Common myeloid progenitor, CD34-positive (primary cell): ENCODE data around the gene RGPD8.

Source experiments
- CTCF ChIA-PET: fragments of 350-600 bp; sonication (Branson Sonifier 250); formaldehyde crosslinking; loops from one replicate; lab custom pipeline; 2021; ENCODE audit warnings: antibody characterized with exemption; lab: Charles Lee
- POLR2A ChIA-PET: fragments of 350-600 bp; sonication (Branson Sonifier 250); formaldehyde crosslinking; loops from one replicate; lab custom pipeline; 2021; ENCODE audit warnings: antibody characterized with exemption; lab: Charles Lee
- DNase-seq, 3 donors: peaks; one replicate each; pipeline versions ENCODE4 v3.0.0 to v3.0.0-alpha.2; 2013
- H3K27ac ChIP-seq, 2 experiments: 1 replicate in 1 of 2; 2 replicates in 1 of 2; pipeline ENCODE4 v1.7.0; 2013; ENCODE audit warnings: inconsistent platforms in 2 of 2, low read length in 2 of 2, mild to moderate bottlenecking in 2 of 2, low read depth in 1 of 2, moderate library complexity in 1 of 2; ENCODE audit not compliant: severe bottlenecking in 2 of 2, insufficient read depth in 1 of 2, poor library complexity in 1 of 2
- H3K27me3 ChIP-seq, 5 experiments: replicated peaks in 2 of 5; 1 replicate in 3 of 5; 2 replicates in 2 of 5; pipeline versions ENCODE4 v1.6.1 to v1.7.0; 2013; ENCODE audit warnings: low read length in 4 of 5, mild to moderate bottlenecking in 2 of 5, moderate library complexity in 2 of 5, inconsistent platforms in 1 of 5; ENCODE audit not compliant: insufficient read depth in 5 of 5, control insufficient read depth in 4 of 5
- H3K36me3 ChIP-seq, 4 experiments: 1 replicate in 2 of 4; 2 replicates in 2 of 4; pipeline versions ENCODE4 v1.6.1 to v1.7.0; 2013; ENCODE audit warnings: low read length in 3 of 4, control low read depth in 1 of 4, mild to moderate bottlenecking in 1 of 4; ENCODE audit not compliant: control insufficient read depth in 4 of 4, insufficient read depth in 4 of 4
- H3K4me1 ChIP-seq, 4 experiments: 1 replicate in 3 of 4; 2 replicates in 1 of 4; pipeline versions ENCODE4 v1.6.1 to v1.7.1; 2013; ENCODE audit warnings: low read length in 3 of 4, mild to moderate bottlenecking in 3 of 4, control low read depth in 1 of 4, inconsistent platforms in 1 of 4, moderate library complexity in 1 of 4; ENCODE audit not compliant: control insufficient read depth in 4 of 4, insufficient read depth in 4 of 4; ENCODE audit errors: control extremely low read depth in 1 of 4
- H3K4me3 ChIP-seq, 7 experiments: 1 replicate in 4 of 7; 2 replicates in 3 of 7; pipeline versions ENCODE4 v1.5.1 to v1.7.0; 2013; ENCODE audit warnings: mild to moderate bottlenecking in 7 of 7, low read length in 6 of 7, moderate library complexity in 6 of 7, inconsistent platforms in 2 of 7, low read depth in 2 of 7, control low read depth in 1 of 7; ENCODE audit not compliant: insufficient read depth in 4 of 7, control insufficient read depth in 1 of 7; ENCODE audit errors: extremely low read depth in 1 of 7
- H3K9me3 ChIP-seq, 5 experiments: 1 replicate in 4 of 5; 2 replicates in 1 of 5; pipeline versions ENCODE4 v1.6.1 to v1.7.1; 2013; ENCODE audit warnings: low read length in 4 of 5, mild to moderate bottlenecking in 2 of 5, inconsistent platforms in 1 of 5, low read depth in 1 of 5, moderate library complexity in 1 of 5; ENCODE audit not compliant: control insufficient read depth in 4 of 5, insufficient read depth in 2 of 5; ENCODE audit errors: control extremely low read depth in 1 of 5
- WGBS: methylation state at CpG from one replicate; pipeline ENCODE4 v1.1.5; 2013; ENCODE audit not compliant: insufficient coverage; 5-methylcytosine and 5-hydroxymethylcytosine counted together

Gene RGPD8

DNA sequence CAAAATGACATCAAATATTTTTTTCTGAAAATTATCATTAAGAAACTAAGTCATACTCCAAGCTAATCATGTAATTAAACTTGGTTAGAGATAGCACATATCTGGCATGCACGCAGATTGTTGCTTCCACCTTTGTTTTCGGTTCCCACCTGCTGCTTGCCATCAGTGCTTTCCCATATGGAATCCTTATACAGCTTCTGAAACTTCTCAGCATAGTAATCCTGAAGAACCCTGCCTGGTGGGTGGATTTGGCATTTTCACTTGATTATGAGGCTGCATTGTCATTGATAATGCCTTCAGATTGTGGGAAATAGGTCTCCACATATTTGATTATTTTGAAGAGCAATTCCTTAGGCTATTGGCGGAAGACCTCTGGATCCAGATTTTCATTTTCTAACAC is 110.5 kb downstream of the RGPD8 start:
- no peaks in the 10 kb centered on the region for H3K4me1 ChIP-seq
- no peak overlapping the region for H3K27ac ChIP-seq
- H3K4me3 ChIP-seq: no peak overlapping the region
- ChIA-PET POLR2A (no interaction called here), CTCF (no interaction called here)
- 100% methylated on average over 3 of the region's 3 CpGs for WGBS
- no peak for DNase-seq
- no peaks in the 10 kb centered on the region for H3K27me3 ChIP-seq
- peaks cover 0 to 10% (median 0%) of the 10 kb centered on the region in 5 experiments for H3K9me3 ChIP-seq
- peaks cover 4 to 31% (median 12%) of the 10 kb centered on the region in 4 experiments for H3K36me3 ChIP-seq

- DNase-seq: no peak
- no peak overlapping the region for H3K27ac ChIP-seq
- no peaks in the 10 kb centered on the region for H3K4me1 ChIP-seq
- no peaks in the 10 kb centered on the region for H3K9me3 ChIP-seq
- WGBS: 100% methylated on average over 1 of the region's 3 CpGs
- H3K27me3 ChIP-seq: no peaks in the 10 kb centered on the region
- H3K36me3 ChIP-seq: peaks cover 4 to 21% (median 11%) of the 10 kb centered on the region in 4 experiments
- CTCF ChIA-PET: no interaction called here
- POLR2A ChIA-PET: no interaction called here
- H3K4me3 ChIP-seq: no peak overlapping the region
Measured at GRCh38 chr2:112321375-112322320, 111.8 kb downstream of the RGPD8 start.
